NCI-H187 (cell line): ENCODE data around the gene DRC1.
"Not testable (repeated sequence)": the region's sequence is repeated elsewhere in the genome, so short reads cannot be mapped to it uniquely, and the experiment has no call there.

ENCODE experiments used
- DNase-seq, 2 experiments: peaks; one replicate each; lab custom pipeline; 2025; lab: John Stamatoyannopoulos, UW

Gene DRC1

GRCh38 chr2:26401739-26402541, at the start of gene DRC1:
DRC1 (plus strand) TSS chr2:26401920; CDS start chr2:26401990, 70 bp downstream.
- peak; percentile 81 to 83 for DNase-seq

GRCh38 chr2:26352892-26353291, 48.8 kb upstream of the DRC1 start:
- DNase-seq, result no peak

DNA sequence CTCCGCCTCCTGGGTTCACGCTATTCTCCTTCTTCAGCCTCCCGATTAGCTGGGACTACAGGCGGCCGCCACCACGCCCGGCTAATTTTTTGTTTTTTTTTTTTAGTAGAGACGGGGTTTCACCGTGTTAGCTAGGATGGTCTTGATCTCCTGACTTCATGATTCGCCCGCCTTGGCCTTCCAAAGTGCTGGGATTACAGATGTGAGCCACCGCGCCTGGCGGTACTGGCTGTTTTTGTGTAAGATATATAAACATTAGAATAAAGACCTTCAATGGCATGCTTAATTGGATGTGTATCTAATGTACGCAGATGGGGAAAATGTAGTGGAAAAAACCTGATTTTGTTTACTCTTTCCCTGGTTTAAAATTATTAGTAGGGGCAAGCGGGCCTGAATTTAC, 47.3 kb upstream of the DRC1 start:
- DNase-seq, result not testable (repeated sequence)

- DNase-seq, result peak in 1 of 2 experiments; percentile 11
Observed at GRCh38 chr2:26355038-26355995, 46.4 kb upstream of the DRC1 start.

GRCh38 chr2:26356111-26356510, 45.6 kb upstream of the DRC1 start:
- DNase-seq, result no peak

DNA sequence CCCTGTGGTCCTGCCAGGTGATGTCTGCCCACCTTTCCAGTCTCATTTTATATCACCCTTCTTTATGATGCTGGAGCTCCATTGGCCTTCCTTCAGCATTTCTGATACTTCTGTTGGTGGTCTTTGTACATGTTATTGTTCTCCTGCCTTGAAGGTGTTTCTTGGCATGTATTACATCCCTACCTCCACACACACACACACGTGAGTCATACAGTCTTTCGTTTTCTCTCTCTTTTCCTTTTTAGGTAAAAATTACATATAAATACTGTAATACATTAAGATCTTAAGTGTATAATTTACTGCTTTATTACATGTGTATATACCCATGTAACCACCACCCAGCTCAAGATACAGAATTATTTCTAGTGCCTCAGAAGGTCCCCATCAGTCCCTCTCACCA, 44.9 kb upstream of the DRC1 start:
- no peak for DNase-seq

- DNase-seq, result no peak
Observed at GRCh38 chr2:26359886-26360473, 41.7 kb upstream of the DRC1 start.

- DNase-seq, result no peak
Observed at GRCh38 chr2:26363323-26363722, 38.4 kb upstream of the DRC1 start.

DNA sequence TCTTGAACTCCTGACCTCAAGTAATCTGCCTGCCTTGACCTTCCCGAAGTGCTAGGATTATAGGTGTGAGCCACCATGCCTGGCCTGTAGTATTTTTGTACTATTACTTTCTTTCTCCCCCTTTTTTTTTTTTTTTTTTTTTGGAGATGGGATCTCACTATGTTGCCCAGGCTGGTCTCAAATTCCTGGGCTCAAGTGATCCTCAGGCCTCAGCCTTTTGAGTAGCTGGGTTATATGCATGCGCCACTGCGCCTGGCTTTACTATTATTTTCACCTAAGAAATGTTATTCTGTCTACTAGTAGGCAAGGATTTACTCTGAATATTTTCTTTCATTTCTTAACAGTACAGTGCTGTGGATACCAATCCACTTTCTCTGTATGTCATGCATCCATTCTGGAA, 37.8 kb upstream of the DRC1 start:
- no peak for DNase-seq

DNA sequence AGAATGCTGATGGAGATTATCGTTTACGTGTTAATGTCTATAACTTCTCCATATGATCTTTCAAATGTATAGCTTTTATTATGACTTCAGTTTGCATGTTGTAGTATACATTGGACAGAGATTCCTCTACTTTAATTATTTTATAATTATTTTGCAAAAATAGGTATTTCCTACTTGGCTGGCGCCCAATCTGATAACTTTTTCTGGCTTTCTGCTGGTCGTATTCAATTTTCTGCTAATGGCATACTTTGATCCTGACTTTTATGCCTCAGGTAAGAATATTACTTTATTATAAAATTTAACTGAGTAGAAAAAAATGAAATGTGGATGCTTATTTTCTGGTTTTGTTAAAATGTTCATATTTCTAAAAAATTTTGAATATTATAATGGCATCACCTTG, 37.1 kb upstream of the DRC1 start:
- no peak for DNase-seq

DNA sequence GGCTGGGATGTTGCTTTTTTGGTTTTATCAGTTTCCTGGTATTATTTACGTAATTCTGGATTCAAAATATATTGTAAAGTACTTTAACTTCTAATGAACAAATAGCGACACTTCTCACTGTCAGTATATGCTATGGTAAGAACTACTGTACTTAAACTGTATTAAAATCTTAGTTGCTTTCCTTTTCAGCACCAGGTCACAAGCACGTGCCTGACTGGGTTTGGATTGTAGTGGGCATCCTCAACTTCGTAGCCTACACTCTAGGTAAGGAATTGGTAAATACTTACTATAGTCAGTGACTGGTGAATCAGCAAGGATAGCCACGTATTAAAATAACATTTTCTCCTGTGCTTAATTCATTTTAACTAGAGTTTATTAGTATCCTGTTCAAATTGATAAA, 34.8 kb upstream of the DRC1 start:
- no peak for DNase-seq

- DNase-seq, result not testable (repeated sequence)
Observed at GRCh38 chr2:26369664-26370063, 32.1 kb upstream of the DRC1 start.

GRCh38 chr2:26370909-26371308, 30.8 kb upstream of the DRC1 start:
- not testable (repeated sequence) for DNase-seq

GRCh38 chr2:26376799-26377198, 24.9 kb upstream of the DRC1 start:
- DNase-seq, result no peak

DNA sequence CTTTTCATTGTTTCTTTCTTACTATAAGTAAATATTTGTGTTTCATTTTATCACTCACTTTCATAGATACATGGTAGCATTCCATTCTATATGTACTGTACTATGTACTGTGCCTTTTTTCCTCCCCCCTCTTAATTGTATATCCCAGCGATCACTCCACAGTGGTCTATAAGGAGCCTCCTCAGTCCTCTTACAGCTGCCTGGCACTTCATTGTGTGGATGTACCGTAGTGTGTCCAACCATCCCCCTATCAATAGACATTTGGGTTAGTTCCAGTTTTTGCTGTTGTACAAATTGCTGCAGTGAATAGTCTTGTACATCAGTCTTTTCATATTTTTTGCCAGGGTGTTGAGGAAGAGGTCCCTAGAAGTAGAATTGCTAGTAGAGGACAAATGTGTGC, 21.4 kb upstream of the DRC1 start:
- DNase-seq, result no peak

DNA sequence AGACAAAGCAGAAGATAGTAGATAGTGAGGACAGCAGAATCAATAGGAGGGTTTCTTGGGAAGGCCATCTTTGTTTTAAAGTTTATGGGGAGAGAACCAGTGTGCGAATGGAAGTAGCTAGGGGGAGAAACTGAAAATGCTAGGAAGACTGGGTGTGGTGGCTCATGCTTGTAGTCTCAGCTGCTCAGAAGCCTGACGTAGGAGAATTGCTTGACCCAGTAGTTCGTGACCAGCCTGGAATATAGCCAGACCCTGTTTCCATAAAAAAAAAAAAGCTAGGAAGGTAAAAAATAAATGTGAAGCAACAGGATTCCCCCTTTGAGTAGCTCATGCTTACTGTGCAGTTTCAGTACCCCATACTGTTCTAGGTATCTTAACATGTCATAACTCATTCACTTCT, 19.2 kb upstream of the DRC1 start:
- no peak for DNase-seq

DNA sequence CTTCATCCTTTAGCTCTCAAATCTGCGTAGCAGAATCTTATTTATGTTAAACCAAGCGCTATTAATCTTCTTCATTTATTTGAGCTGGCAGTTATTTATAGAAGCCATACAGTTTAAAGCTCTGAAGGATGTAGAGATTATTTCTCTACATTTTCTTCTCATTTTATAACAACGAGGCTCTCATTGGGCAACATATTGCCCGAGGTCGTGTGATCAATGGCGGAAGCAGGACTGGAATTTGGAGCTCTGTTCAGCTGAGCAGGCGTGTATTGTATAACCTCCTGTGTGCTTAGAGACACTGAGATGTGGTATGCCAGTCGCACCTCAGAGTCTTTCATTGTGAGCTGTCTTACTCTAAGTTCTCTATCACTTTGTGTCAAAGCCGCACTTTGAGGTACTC, 17.5 kb upstream of the DRC1 start:
- DNase-seq, result no peak

GRCh38 chr2:26384597-26384996, 17.1 kb upstream of the DRC1 start:
- no peak for DNase-seq

- DNase-seq, result no peak
Observed at GRCh38 chr2:26387189-26387588, 14.5 kb upstream of the DRC1 start.

DNA sequence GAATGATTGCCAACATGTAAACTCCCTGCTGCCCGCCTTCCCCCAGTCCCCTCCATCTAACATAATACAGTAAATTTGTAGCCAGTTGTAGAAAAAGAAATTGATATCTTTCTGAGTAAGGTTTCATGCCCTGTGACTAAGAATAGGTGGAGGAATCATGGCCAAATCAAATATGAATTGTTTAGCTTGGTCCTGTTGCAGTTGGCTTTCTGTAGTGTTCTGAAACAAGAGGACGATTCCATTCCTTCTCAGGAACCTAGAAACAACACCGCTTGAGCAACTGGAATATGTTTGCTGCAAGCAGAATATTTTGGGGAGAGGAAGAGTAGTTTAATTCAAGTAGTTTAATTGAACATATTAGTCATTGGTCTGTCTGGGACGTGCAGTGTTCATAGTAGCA, 7.0 kb upstream of the DRC1 start:
- DNase-seq, result no peak

GRCh38 chr2:26395394-26395793, 6.3 kb upstream of the DRC1 start:
- DNase-seq, result no peak

DNA sequence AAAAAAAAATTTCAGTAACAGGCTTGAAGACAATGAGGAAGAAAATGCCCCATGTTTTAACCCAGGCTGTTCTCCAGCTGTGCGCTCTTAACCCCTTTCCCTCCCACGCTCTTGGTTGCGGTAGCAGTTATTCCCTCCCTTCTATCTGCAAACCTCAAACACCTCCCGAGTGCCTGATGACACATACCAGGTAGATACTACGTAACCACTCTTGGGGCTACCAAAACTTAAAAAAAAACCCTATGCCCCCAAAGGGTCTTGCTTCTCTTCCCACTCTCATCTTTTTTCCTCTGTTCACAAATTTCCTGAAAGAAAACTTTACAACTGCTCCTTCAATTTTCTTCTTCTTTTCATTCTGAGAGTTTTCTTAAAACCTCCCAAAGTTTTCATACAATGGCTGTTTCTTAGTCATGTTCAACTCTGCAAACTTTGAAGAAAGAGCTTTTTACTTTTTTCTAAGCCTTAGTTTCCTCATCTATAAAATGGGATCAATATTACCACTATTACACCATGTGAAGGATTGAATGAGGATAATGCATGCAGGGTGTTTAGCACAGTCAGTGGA, 4.9 kb upstream of the DRC1 start:
- no peak for DNase-seq
